VCaP (cell line): Measurements from ENCODE around the gene SPATA3.

Source experiments
- H3K27ac ChIP-seq: fragments of 450-650 bp; 2 replicates; pipeline ENCODE4 v1.5.1; 2017
- TF ChIP-seq, protein P1 (sequence below): fragments of 450-650 bp; conservative IDR thresholded peaks from 2 replicates; pipeline ENCODE4 v1.5.1; 2017; ENCODE audit warnings: mild to moderate bottlenecking, moderate library complexity

Gene SPATA3

GRCh38 chr2:231037731-231038482 lies 42.0 kb downstream of the SPATA3 start:
- H3K27ac ChIP-seq, result peak overlapping the region; percentile 54; the same call in 1 of the 2 replicates
- TF ChIP-seq, protein P1, sequence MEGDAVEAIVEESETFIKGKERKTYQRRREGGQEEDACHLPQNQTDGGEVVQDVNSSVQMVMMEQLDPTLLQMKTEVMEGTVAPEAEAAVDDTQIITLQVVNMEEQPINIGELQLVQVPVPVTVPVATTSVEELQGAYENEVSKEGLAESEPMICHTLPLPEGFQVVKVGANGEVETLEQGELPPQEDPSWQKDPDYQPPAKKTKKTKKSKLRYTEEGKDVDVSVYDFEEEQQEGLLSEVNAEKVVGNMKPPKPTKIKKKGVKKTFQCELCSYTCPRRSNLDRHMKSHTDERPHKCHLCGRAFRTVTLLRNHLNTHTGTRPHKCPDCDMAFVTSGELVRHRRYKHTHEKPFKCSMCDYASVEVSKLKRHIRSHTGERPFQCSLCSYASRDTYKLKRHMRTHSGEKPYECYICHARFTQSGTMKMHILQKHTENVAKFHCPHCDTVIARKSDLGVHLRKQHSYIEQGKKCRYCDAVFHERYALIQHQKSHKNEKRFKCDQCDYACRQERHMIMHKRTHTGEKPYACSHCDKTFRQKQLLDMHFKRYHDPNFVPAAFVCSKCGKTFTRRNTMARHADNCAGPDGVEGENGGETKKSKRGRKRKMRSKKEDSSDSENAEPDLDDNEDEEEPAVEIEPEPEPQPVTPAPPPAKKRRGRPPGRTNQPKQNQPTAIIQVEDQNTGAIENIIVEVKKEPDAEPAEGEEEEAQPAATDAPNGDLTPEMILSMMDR, result peak; percentile 48

GRCh38 chr2:231038483-231039293 lies 42.8 kb downstream of the SPATA3 start:
- TF ChIP-seq, protein P1, result no peak
- H3K27ac ChIP-seq, result no peak overlapping the region

DNA sequence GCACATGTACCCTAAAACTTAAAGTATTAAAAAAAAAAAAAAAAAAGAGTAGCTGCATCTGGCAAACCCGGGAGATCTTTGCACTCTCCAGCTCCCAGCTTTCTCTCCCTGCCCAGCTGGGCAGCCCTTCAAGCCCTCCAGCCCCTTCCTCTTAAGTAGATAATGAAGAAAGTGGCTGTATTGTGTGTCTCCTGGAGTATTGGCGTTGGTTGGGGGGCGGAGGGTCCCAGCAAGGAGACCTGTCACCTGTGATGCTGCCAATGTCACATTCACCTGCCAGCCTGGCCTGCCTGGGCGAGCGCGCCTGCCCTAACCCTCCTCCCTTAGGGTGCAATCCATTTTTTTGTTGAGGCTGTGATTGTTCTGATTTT lies 43.4 kb downstream of the SPATA3 start:
- TF ChIP-seq, protein P1, result no peak
- no peak overlapping the region for H3K27ac ChIP-seq

GRCh38 chr2:231039821-231040364 lies 44.0 kb downstream of the SPATA3 start:
- TF ChIP-seq, protein P1, result no peak
- H3K27ac ChIP-seq, result no peak overlapping the region

DNA sequence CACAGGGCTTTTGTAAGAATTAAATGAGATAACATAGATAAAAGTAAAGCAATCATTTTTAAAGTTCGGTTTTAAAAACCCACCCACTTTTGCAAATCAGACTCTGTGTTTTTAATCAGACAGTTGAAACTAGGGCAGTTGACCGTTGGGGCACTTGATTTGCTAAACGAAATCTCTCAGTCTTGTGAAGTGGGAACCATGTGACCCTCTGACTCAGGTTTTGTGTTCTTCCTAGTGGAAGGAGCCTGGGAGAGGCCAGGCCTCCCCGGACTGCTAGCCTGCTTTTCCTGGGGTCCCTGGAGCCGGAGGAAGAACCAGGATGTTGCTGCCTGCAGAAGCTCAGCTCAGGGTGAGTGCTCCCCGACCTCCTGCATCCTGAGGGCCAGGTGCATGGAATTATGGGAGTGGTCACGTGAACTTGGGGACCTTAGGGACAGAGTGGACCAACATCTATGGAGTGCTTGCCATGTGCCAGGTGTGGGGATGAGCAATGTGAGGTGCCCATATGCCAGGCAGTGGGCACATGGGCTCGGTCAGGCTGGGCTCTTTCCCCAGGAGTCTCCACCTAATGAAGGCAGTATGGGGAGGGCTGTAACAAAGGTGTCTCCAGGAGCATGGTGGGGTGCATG lies 45.3 kb downstream of the SPATA3 start:
- TF ChIP-seq, protein P1, result no peak
- H3K27ac ChIP-seq, result no peak overlapping the region

GRCh38 chr2:231043796-231044195 lies 47.9 kb downstream of the SPATA3 start:
- TF ChIP-seq, protein P1, result no peak
- H3K27ac ChIP-seq, result no peak overlapping the region

DNA sequence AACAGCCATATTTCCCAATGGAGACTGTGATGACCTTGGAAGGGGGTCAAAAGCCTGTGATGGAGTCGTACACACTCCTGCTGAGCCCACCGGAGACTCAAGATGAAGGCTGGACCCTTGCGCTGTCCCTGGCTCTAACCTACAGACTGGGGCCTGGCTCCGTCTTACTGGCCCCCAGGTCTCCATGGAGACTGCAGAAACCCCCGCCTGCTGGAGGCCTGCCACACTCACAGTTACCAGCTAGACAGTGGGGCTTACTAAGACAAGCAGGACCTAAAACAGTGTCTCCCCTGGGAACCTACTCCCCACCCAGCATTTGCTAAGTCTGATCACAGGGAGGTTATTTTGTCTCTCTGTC lies 51.0 kb downstream of the SPATA3 start:
- TF ChIP-seq, protein P1, result no peak
- H3K27ac ChIP-seq, result no peak overlapping the region
